ENCODE measurements around the gene APBB1IP.
"Not testable (repeated sequence)": the region's sequence is repeated elsewhere in the genome, so short reads cannot be mapped to it uniquely, and the experiment has no call there.

APBB1IP gene

DNA sequence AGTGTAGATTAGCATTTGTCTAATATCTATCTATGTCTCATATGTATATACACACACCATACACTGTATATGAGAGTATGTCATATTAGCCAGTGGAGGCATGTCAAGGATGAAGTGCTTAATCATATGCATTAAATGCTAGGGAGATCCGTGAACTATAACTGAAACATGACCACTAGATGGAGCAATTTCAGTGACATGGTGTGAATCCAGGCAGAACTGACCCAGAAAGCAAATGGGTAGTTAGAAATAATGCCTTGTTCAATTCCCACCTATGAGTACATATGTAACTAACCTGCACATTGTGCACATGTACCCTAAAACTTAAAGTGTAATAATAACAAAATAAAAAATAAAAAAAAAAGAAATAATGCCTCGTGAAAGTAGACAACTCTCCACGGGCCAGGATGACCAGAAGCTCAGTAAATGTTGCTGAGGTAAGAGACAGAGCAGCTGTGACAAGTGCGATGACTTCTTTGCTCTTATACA is 168.3 kb downstream of the APBB1IP start:
- H3K27ac Mint-ChIP-seq; H3K36me3 Mint-ChIP-seq (ENCODE audit: low read depth); H3K4me1 Mint-ChIP-seq; H3K4me3 Mint-ChIP-seq; DNase-seq; H3K27me3 Mint-ChIP-seq; H3K9me3 Mint-ChIP-seq: not testable (repeated sequence)
- ATAC-seq: peak; percentile 82

DNA sequence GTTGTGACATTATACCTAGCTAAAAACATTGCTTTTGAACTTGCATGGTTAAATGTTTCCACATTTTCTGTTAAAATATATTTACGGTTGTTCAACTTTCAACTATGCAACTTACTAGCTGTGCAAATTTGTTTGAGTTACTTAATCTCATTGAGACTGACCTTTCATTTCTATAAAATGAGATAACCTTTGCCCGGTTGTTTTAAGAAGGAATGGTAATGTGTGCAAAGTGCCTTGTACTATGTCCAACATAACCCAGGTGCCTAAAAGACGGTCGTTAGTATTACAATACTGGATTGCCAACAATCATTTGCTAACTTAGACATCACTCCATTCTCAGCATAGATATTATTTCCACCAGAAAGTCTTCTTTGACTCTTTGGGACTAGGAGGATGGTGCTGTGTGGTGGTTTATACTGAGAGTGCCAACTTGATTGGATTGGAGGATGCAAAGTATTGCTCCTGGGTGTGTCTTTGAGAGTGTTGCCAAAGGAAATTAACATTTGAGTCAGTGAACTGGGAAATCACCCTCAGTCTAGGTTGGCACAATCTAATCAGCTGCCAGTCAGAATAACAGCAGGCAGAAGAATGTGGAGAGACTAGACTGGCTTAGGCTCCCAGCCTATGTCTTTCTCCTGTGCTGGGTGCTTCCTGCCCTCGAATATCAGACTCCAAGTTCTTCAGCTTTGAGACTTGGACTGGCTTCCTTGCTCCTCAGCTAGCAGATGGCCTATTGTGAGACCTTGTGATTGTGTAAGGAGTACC is 174.2 kb downstream of the APBB1IP start:
- H3K4me1 Mint-ChIP-seq: no peaks in the 10 kb centered on the region
- no peaks in the 10 kb centered on the region for H3K27me3 Mint-ChIP-seq
- no peak for DNase-seq
- no peak overlapping the region for H3K4me3 Mint-ChIP-seq
- no peaks in the 10 kb centered on the region for H3K36me3 Mint-ChIP-seq (ENCODE audit: low read depth)
- H3K27ac Mint-ChIP-seq: no peak overlapping the region
- H3K9me3 Mint-ChIP-seq: no peaks in the 10 kb centered on the region
- ATAC-seq: no peak

Data from activated naive CD8-positive, alpha-beta T cell treated with anti-CD3 and anti-CD28 coated beads, Interleukin-2, amount 50 U/mL, for 24 hours (primary cell).